ENCODE data around the gene RPL5.

Gene RPL5

DNA sequence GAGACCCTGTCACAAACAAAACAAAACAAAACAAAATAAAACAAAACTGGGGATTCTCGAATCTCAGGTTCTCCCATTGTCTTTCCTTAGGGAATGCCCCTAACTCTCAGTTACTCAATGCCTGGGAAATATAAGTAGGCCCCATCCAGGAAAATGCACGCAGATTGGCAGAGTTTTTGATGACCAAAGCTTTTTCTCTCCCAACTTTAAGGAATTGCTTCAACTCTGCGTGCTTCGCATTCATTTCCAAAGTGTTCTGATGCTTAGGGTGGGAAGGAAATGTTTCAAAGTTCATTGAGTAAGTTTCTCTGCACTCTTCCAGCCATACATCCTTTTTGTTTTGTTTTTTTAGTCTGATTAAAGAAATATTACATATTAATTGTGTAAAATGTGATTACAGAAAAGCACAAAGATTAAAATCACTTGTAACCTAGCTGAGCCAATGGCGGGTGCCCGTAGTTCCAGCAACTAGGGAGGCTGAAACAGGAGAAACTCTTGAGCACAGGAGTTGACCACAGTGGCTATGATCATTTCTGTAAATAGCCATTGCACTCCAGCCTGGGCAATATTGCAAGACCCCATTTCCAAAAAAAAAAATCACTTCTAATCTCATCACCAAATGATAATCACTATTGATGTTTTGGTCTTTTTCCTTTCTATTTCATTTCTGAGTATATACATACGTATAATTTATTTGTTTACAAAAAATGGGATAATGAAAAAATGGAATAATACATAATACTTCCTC is 28.5 kb upstream of the RPL5 start:
- no peak overlapping the region for H3K4me3 ChIP-seq (ENCODE audit: low read depth, low read length)
- no peak for DNase-seq (ENCODE audit: low read depth)

DNA sequence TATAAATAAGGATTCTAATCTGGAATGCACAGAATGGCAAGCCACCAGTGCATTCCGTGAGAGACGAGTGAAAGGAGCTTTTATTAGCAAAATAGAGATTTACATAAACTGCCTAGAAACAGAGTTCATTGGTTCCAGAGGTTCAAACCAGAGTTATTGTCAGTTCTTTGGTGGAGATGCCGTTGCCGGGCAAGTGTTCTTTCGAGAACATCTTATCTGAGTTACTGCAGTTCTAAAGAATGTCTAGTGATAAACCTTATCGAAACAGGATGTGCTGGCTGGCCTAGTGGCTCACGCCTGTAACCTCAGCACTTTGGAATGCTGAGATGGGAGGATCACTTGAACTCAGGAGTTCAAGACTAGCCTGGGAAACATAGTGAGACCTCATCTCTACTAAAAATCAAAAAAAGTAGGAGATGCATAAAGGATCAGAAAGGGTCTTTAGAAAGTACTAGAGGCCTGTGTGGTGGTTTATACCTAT is 27.1 kb upstream of the RPL5 start:
- no peak overlapping the region for H3K4me3 ChIP-seq (ENCODE audit: low read depth, low read length)
- TF ChIP-seq, protein P1, sequence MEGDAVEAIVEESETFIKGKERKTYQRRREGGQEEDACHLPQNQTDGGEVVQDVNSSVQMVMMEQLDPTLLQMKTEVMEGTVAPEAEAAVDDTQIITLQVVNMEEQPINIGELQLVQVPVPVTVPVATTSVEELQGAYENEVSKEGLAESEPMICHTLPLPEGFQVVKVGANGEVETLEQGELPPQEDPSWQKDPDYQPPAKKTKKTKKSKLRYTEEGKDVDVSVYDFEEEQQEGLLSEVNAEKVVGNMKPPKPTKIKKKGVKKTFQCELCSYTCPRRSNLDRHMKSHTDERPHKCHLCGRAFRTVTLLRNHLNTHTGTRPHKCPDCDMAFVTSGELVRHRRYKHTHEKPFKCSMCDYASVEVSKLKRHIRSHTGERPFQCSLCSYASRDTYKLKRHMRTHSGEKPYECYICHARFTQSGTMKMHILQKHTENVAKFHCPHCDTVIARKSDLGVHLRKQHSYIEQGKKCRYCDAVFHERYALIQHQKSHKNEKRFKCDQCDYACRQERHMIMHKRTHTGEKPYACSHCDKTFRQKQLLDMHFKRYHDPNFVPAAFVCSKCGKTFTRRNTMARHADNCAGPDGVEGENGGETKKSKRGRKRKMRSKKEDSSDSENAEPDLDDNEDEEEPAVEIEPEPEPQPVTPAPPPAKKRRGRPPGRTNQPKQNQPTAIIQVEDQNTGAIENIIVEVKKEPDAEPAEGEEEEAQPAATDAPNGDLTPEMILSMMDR (IDR thresholded peaks at IDR 0.05; ENCODE audit: low read depth, low read length, missing control alignments): no peak
- DNase-seq (ENCODE audit: low read depth): no peak

More for the DNA sequence above, 28.5 kb upstream of the RPL5 start:
- TF ChIP-seq, protein P1 (IDR thresholded peaks at IDR 0.05; ENCODE audit: low read depth, low read length, missing control alignments): no peak

DNA sequence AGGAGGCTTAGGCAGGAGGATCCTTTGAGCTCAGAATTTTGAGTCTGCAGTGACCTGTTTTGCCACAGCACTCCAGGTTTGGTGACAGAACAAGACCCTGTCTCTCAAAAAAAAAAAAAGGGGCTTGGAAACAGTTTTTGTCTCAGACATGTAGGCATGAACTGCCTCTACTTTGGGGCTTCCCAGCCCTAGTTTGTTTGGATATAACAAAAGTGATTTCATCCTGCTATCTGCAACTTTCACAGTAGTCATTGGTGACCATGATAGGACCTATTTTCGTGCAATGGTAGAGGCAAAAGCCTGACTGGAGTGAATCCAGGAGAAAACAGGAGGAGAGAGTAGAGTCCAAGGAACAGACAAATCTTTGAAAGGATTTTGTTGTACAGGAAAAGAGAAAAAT is 26.6 kb upstream of the RPL5 start:
- DNase-seq (ENCODE audit: low read depth): no peak
- H3K4me3 ChIP-seq (ENCODE audit: low read depth, low read length): no peak overlapping the region
- TF ChIP-seq, protein P1 (IDR thresholded peaks at IDR 0.05; ENCODE audit: low read depth, low read length, missing control alignments): no peak

DNA sequence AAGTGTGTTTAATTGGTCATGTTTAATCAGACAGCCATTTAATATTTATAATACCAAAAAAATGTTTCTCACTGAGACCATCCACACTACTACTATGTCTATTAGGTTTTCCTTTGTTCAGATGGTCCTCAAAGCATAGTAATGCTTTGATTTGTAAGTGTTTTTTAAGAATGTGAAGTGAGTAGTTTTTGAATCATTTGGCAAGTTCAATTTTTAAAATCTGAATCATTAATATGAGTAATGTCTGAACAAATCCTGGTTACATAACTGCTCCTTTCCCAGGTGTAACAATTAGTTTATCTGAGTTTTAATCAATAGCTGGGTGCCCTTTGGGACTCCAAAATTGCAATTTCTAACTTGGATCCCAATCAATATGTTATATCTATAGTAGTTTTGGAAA is 23.5 kb upstream of the RPL5 start:
- TF ChIP-seq, protein P1 (IDR thresholded peaks at IDR 0.05; ENCODE audit: low read depth, low read length, missing control alignments): no peak
- H3K4me3 ChIP-seq (ENCODE audit: low read depth, low read length): no peak overlapping the region
- no peak for DNase-seq (ENCODE audit: low read depth)

DNA sequence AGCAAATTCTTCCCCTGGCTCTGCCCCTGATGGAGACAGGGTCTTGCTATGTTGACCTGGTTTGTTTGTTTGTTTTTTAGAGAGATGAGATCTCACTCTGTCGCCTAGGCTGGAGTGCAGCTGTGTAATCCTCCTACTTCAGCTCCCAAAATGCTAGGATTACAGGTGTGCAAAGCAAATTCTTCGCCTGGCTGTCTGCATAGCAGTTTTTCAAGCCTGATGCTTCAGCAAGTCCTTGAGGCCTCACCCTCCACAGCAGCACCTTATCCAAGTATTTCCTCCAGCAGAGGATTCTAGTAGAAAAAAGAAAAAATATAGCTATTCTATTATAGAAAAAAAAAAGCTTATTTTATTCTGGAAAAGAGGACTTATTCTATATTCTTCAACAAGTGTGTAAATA is 15.1 kb upstream of the RPL5 start:
- no peak overlapping the region for H3K4me3 ChIP-seq (ENCODE audit: low read depth, low read length)
- DNase-seq (ENCODE audit: low read depth): no peak
- TF ChIP-seq, protein P1 (IDR thresholded peaks at IDR 0.05; ENCODE audit: low read depth, low read length, missing control alignments): no peak

DNA sequence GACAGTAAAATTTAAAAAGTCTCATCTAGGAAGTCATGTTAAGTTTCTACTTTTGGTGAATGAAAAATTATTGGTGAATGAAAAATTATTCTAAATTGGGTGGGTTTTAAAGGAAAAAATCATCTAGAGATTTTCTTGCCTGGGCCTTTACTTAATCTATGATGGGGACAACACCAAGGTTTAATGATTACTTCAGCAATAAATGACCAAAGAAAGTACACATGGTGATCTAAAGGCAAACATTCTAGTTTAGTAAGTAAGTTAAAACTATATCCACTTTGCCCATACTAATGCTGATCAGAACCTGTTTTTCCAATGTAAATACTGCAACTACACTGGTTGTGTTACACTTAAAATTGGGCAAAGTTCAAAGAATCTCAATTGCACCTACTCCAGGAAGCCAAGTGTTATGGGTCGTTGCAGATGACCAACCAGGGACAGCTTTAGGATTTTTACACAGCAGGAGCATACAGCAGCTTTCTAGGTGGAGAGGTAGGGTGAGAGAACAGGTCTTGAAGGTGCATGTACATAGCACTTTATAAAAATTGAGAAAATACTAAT is 14.6 kb upstream of the RPL5 start:
- TF ChIP-seq, protein P1 (IDR thresholded peaks at IDR 0.05; ENCODE audit: low read depth, low read length, missing control alignments): no peak
- no peak for DNase-seq (ENCODE audit: low read depth)
- H3K4me3 ChIP-seq (ENCODE audit: low read depth, low read length): no peak overlapping the region
